ENCODE data around the gene ZSCAN1. TPM values are rescaled to one million over a fixed set of nuclear protein-coding genes. Genes with fewer than 3 reads are reported as not detected.

Gene ZSCAN1
- total RNA-seq, 4 donors from 2014 or later: not detected

- no peak for ATAC-seq
- Histone ChIP-seq H3K4me3 (peak overlapping the region; percentile 16 to 44 (median 32)), H3K4me1 (no peaks in the 10 kb centered on the region), H3K27ac (peak overlapping the region in 3 of 4 donors; percentile 15 to 47 (median 41)), H3K36me3 (no peaks in the 10 kb centered on the region), H3K9me3 (peaks cover 0 to 10% (median 6%) of the 10 kb centered on the region in 3 donors), H3K27me3 (peaks cover 0 to 10% (median 0%) of the 10 kb centered on the region in 3 donors)
- intact Hi-C loops (cut with DNase I; ENCODE audit: low total_unique reads) (no loop called here), in situ Hi-C loops (cut with MboI; ENCODE audit: low sequenced_read_pairs in 4 of 4) (no loop called here)
- DNase-seq: no peak
- TF ChIP-seq POLR2A (IDR thresholded peaks at IDR 0.05) (no peak), CTCF (IDR thresholded peaks at IDR 0.05 in 4 of 5, conservative IDR thresholded peaks at IDR 0.05 in 1 of 5) (no peak)
Measured at GRCh38 chr19:58054901-58055874, 21.4 kb downstream of the ZSCAN1 start.

GRCh38 chr19:58056261-58056660 is 22.4 kb downstream of the ZSCAN1 start:
- Histone ChIP-seq H3K9me3 (peaks cover 0 to 12% (median 6%) of the 10 kb centered on the region in 3 donors), H3K36me3 (no peaks in the 10 kb centered on the region), H3K4me1 (no peaks in the 10 kb centered on the region), H3K27ac (no peak overlapping the region), H3K4me3 (no peak overlapping the region), H3K27me3 (peaks cover 0 to 10% (median 0%) of the 10 kb centered on the region in 3 donors)
- no peak for ATAC-seq
- intact Hi-C loops (cut with DNase I; ENCODE audit: low total_unique reads) (no loop called here), in situ Hi-C loops (cut with MboI; ENCODE audit: low sequenced_read_pairs in 4 of 4) (no loop called here)
- TF ChIP-seq POLR2A (IDR thresholded peaks at IDR 0.05) (no peak), CTCF (IDR thresholded peaks at IDR 0.05 in 4 of 5, conservative IDR thresholded peaks at IDR 0.05 in 1 of 5) (no peak)
- DNase-seq: no peak

GRCh38 chr19:58056861-58057260 is 23.0 kb downstream of the ZSCAN1 start:
- intact Hi-C loops (cut with DNase I; ENCODE audit: low total_unique reads): no loop called here
- in situ Hi-C loops (cut with MboI; ENCODE audit: low sequenced_read_pairs in 4 of 4): no loop called here
- no peak for DNase-seq
- H3K27ac ChIP-seq: no peak overlapping the region
- ATAC-seq: no peak
- peaks cover 0 to 10% (median 0%) of the 10 kb centered on the region in 3 donors for H3K27me3 ChIP-seq
- H3K9me3 ChIP-seq: peaks cover 0 to 15% (median 9%) of the 10 kb centered on the region in 3 donors
- TF ChIP-seq POLR2A (IDR thresholded peaks at IDR 0.05): no peak
- no peak for TF ChIP-seq CTCF (IDR thresholded peaks at IDR 0.05 in 4 of 5, conservative IDR thresholded peaks at IDR 0.05 in 1 of 5)
- H3K36me3 ChIP-seq: no peaks in the 10 kb centered on the region
- H3K4me1 ChIP-seq: no peaks in the 10 kb centered on the region
- H3K4me3 ChIP-seq: no peak overlapping the region

GRCh38 chr19:58058467-58058866 is 24.6 kb downstream of the ZSCAN1 start:
- Histone ChIP-seq H3K27me3 (peaks cover 0 to 10% (median 0%) of the 10 kb centered on the region in 3 donors), H3K36me3 (peaks cover 0 to 1% of the 10 kb centered on the region in 2 donors), H3K27ac (peak overlapping the region; percentile 80 to 89 (median 84)), H3K4me1 (no peaks in the 10 kb centered on the region), H3K4me3 (peak overlapping the region; percentile 56 to 85 (median 72)), H3K9me3 (peaks cover 0 to 15% (median 9%) of the 10 kb centered on the region in 3 donors)
- TF ChIP-seq POLR2A (IDR thresholded peaks at IDR 0.05) (no peak), CTCF (IDR thresholded peaks at IDR 0.05 in 4 of 5, conservative IDR thresholded peaks at IDR 0.05 in 1 of 5) (no peak)
- DNase-seq: no peak
- in situ Hi-C loops (cut with MboI; ENCODE audit: low sequenced_read_pairs in 4 of 4) (no loop called here), intact Hi-C loops (cut with DNase I; ENCODE audit: low total_unique reads) (no loop called here)
- ATAC-seq: no peak

Measured in gastrocnemius medialis (tissue), 4 donors.